Body of pancreas (tissue), 4 donors: ENCODE results near the gene BEAN1.

ENCODE experiments used
- POLR2A ChIP-seq, 3 donors: fragments of 450-650 bp; IDR thresholded peaks; one replicate each; pipeline ENCODE4 v1.6.1; 2016; ENCODE audit warnings: antibody characterized with exemption in 3 of 3, mild to moderate bottlenecking in 2 of 3
- TF ChIP-seq, protein P1 (sequence below), 7 experiments: fragments of 450-650 bp in 4 of 7; fragments of 200-600 bp in 3 of 7; sonication (generic) in 3 of 7; IDR thresholded peaks; one replicate each; pipeline ENCODE4 v1.5.1; 2016 to 2019; ENCODE audit warnings: antibody characterized with exemption in 7 of 7

GRCh38 chr16:66416939-66417700 lies 10.0 kb upstream of the BEAN1 start:
- TF ChIP-seq, protein P1, sequence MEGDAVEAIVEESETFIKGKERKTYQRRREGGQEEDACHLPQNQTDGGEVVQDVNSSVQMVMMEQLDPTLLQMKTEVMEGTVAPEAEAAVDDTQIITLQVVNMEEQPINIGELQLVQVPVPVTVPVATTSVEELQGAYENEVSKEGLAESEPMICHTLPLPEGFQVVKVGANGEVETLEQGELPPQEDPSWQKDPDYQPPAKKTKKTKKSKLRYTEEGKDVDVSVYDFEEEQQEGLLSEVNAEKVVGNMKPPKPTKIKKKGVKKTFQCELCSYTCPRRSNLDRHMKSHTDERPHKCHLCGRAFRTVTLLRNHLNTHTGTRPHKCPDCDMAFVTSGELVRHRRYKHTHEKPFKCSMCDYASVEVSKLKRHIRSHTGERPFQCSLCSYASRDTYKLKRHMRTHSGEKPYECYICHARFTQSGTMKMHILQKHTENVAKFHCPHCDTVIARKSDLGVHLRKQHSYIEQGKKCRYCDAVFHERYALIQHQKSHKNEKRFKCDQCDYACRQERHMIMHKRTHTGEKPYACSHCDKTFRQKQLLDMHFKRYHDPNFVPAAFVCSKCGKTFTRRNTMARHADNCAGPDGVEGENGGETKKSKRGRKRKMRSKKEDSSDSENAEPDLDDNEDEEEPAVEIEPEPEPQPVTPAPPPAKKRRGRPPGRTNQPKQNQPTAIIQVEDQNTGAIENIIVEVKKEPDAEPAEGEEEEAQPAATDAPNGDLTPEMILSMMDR (IDR thresholded peaks at IDR 0.05), result no peak
- no peak for TF ChIP-seq POLR2A (IDR thresholded peaks at IDR 0.05)
